Endothelial cell of umbilical vein (primary cell): Measurements from ENCODE around the gene ATP10A. TPM values are rescaled to one million over a fixed set of nuclear protein-coding genes. Genes with fewer than 3 reads are reported as not detected.

Experiments
- BruUV-seq: library from RNA; stranded (reverse); fragments of 400-500 nt; replicated peaks from 2 replicates; lab custom pipeline; 2021; lab: Mats Ljungman, UMichigan
- CTCF ChIA-PET: fragments of 300-600, 350-600 bp; sonication (Branson Sonifier 250); formaldehyde crosslinking; loops from one replicate; lab custom pipeline; 2021; ENCODE audit warnings: antibody characterized with exemption, inconsistent platforms; lab: Charles Lee
- POLR2A ChIA-PET: fragments of 300-600, 350-600 bp; sonication (Branson Sonifier 250); formaldehyde crosslinking; loops from one replicate; lab custom pipeline; 2021; ENCODE audit warnings: antibody characterized with exemption, inconsistent platforms; lab: Charles Lee
- DNase-seq: peaks from one replicate; pipeline ENCODE4 v3.0.0-alpha.2; 2011; ENCODE audit warnings: low read depth, low spot score
- FAIRE-seq: peaks from 2 replicates; lab custom pipeline; 2011; peaks lifted over from hg19 to GRCh38; lab: Jason Lieb, UNC
- H2AFZ ChIP-seq: 2 replicates; pipeline ENCODE4 v1.6.0; 2012; ENCODE audit warnings: low read depth, low read length, control low read depth, inconsistent platforms
- H3K27ac ChIP-seq: 2 replicates; pipeline ENCODE4 v1.5.1; 2011; ENCODE audit warnings: low read depth, mild to moderate bottlenecking, control low read depth, low read length, moderate library complexity; ENCODE audit not compliant: insufficient read depth
- H3K27me3 ChIP-seq, 2 experiments: 2 replicates each; pipeline versions ENCODE4 v1.6.0 to v1.6.1; 2011; ENCODE audit warnings: low read length in 2 of 2, mixed read lengths in 1 of 2; ENCODE audit not compliant: control insufficient read depth in 2 of 2, insufficient read depth in 2 of 2
- H3K36me3 ChIP-seq, 2 experiments: 2 replicates in 1 of 2; 3 replicates in 1 of 2; pipeline ENCODE4 v1.5.1; 2011; ENCODE audit warnings: low read length in 2 of 2, mild to moderate bottlenecking in 1 of 2, moderate library complexity in 1 of 2; ENCODE audit not compliant: control insufficient read depth in 2 of 2, insufficient read depth in 2 of 2; ENCODE audit errors: extremely low read depth in 1 of 2
- H3K4me1 ChIP-seq: 3 replicates; pipeline ENCODE4 v1.5.1; 2011; ENCODE audit warnings: mild to moderate bottlenecking, low read length; ENCODE audit not compliant: control insufficient read depth, insufficient read depth; ENCODE audit errors: extremely low read depth
- H3K4me2 ChIP-seq: 2 replicates; pipeline ENCODE4 v1.6.1; 2011; ENCODE audit warnings: low read length, control low read depth, mixed read lengths; ENCODE audit not compliant: insufficient read depth
- H3K4me3 ChIP-seq, 3 experiments: fragments of 200-600 bp in 1 of 3; sonication (generic), shearing (Covaris generic) in 1 of 3; replicated peaks in 1 of 3; 2 replicates each; pipeline ENCODE4 v1.5.1; 2011 to 2016; ENCODE audit warnings: control low read depth in 3 of 3, low read length in 3 of 3, mild to moderate bottlenecking in 2 of 3, inconsistent platforms in 1 of 3, low read depth in 1 of 3, moderate library complexity in 1 of 3; ENCODE audit not compliant: insufficient read depth in 1 of 3
- H3K79me2 ChIP-seq: 2 replicates; pipeline ENCODE4 v1.6.0; 2012; ENCODE audit warnings: low read length, inconsistent platforms; ENCODE audit not compliant: control insufficient read depth, insufficient read depth
- H3K9ac ChIP-seq: replicated peaks from 2 replicates; pipeline ENCODE3; 2011; ENCODE audit warnings: low read length, control low read depth; ENCODE audit not compliant: insufficient read depth; ENCODE audit errors: extremely low read depth
- H3K9me1 ChIP-seq: replicated peaks from 3 replicates; pipeline ENCODE4 v1.6.0; 2011; ENCODE audit warnings: mild to moderate bottlenecking, low read length; ENCODE audit not compliant: control insufficient read depth, insufficient read depth; ENCODE audit errors: extremely low read depth
- H3K9me3 ChIP-seq: replicated peaks from 2 replicates; pipeline ENCODE4 v1.5.1; 2012; ENCODE audit warnings: low read length, inconsistent platforms; ENCODE audit not compliant: control insufficient read depth, insufficient read depth
- H4K20me1 ChIP-seq: replicated peaks from 2 replicates; pipeline ENCODE3; 2011; ENCODE audit warnings: mild to moderate bottlenecking, low read length; ENCODE audit not compliant: control insufficient read depth, insufficient read depth; ENCODE audit errors: extremely low read depth
- CTCF ChIP-seq, 2 donors: IDR thresholded peaks; 1 replicate in 1 of 2; 2 replicates in 1 of 2; pipeline ENCODE4 v1.5.1; 2011; ENCODE audit warnings: low read length in 2 of 2, mild to moderate bottlenecking in 2 of 2, moderate library complexity in 2 of 2, control low read depth in 1 of 2, inconsistent platforms in 1 of 2, low read depth in 1 of 2; ENCODE audit not compliant: insufficient read depth in 1 of 2; ENCODE audit errors: extremely low read depth in 1 of 2
- EZH2 ChIP-seq: IDR thresholded peaks from 2 replicates; pipeline ENCODE4 v1.6.1; 2012; ENCODE audit warnings: borderline replicate concordance, low read depth, mild to moderate bottlenecking, moderate library complexity, low read length, inconsistent platforms; ENCODE audit not compliant: severe bottlenecking
- FOS ChIP-seq: IDR thresholded peaks from 2 replicates; pipeline ENCODE4 v1.6.1; 2011; ENCODE audit warnings: mild to moderate bottlenecking, low read length, moderate library complexity, borderline replicate concordance; ENCODE audit not compliant: insufficient read depth
- GATA2 ChIP-seq: IDR thresholded peaks from 2 replicates; pipeline ENCODE4 v1.7.0; 2011; ENCODE audit warnings: low read depth, mild to moderate bottlenecking, moderate library complexity, mixed read lengths, low read length; ENCODE audit not compliant: insufficient read length, insufficient read depth
- JUN ChIP-seq: IDR thresholded peaks from 2 replicates; pipeline ENCODE4 v1.6.1; 2011; ENCODE audit warnings: borderline replicate concordance, low read depth; ENCODE audit not compliant: insufficient read length, insufficient read depth
- MYC ChIP-seq: IDR thresholded peaks from one replicate; pipeline ENCODE4 v1.6.1; 2011; ENCODE audit warnings: mild to moderate bottlenecking, low read depth, low read length
- POLR2A ChIP-seq: IDR thresholded peaks from 2 replicates; pipeline ENCODE4 v1.6.1; 2012; ENCODE audit warnings: low read depth, mild to moderate bottlenecking, control low read depth, low read length
- POLR2AphosphoS5 ChIP-seq: IDR thresholded peaks from 2 replicates; pipeline ENCODE4 v1.6.1; 2012; ENCODE audit warnings: low read depth, mild to moderate bottlenecking, control low read depth, low read length, moderate library complexity; ENCODE audit not compliant: insufficient read depth
- dilution Hi-C: fragments of 300-500 bp; cut with MboI; formaldehyde crosslinking; loops from one replicate; pipeline ENCODE4 v1.15.0; 2019; ENCODE audit warnings: low sequenced_read_pairs; ENCODE audit not compliant: extremely low pct_ligation_motif_present
- intact Hi-C: fragments of 100-400 bp; cut with micrococcal nuclease; formaldehyde crosslinking; loops from one replicate; pipeline ENCODE4 v1.10.0; 2022
- polyA plus RNA-seq, 4 experiments: library from polyadenylated mRNA; depleted of rRNA in 3 of 4; stranded (reverse) in 3 of 4; unstranded in 1 of 4; fragments of >200 nt; gene quantifications; 2 replicates each; pipeline versions ENCODE4 v1.2.1 to v1.2.3, GENCODE V29; 2011 to 2012; ENCODE audit warnings: missing spikeins in 1 of 4
- total RNA-seq: library from RNA; stranded (reverse); gene quantifications from 2 replicates; pipeline ENCODE4 v1.2.3, GENCODE V29; 2021
- TF ChIP-seq, protein P1 (sequence below): IDR thresholded peaks from 2 replicates; pipeline ENCODE4 v1.6.1; 2011; ENCODE audit not compliant: insufficient read depth, insufficient read length

Gene ATP10A
- total and polyA plus RNA-seq, 2 donors (not counting 3 experiments of a cell fraction or from before 2014, with no cell fraction given): not detected

GRCh38 chr15:25899870-25900269, 36.7 kb upstream of the ATP10A start:
- no peaks in the 10 kb centered on the region for H3K4me1 ChIP-seq
- no peaks in the 10 kb centered on the region for H3K27me3 ChIP-seq
- CTCF ChIA-PET: no interaction called here
- TF ChIP-seq, protein P1, sequence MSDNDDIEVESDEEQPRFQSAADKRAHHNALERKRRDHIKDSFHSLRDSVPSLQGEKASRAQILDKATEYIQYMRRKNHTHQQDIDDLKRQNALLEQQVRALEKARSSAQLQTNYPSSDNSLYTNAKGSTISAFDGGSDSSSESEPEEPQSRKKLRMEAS: no peak
- no peak for TF ChIP-seq MYC
- TF ChIP-seq EZH2: no peak
- TF ChIP-seq POLR2A: no peak
- no peak for TF ChIP-seq POLR2AphosphoS5
- TF ChIP-seq CTCF (IDR thresholded peaks at IDR 0.05; ENCODE audit: extremely low read depth in 1 of 2, insufficient read depth in 1 of 2, low read depth in 1 of 2, low read length in 2 of 2): no peak
- no peak for TF ChIP-seq JUN
- TF ChIP-seq FOS: no peak
- no peak for TF ChIP-seq GATA2
- no peak overlapping the region for H3K4me2 ChIP-seq
- intact Hi-C loops (no loop called here), dilution Hi-C loops (no loop called here)
- no TSS peak for BruUV-seq
- H3K27ac ChIP-seq: no peak overlapping the region
- DNase-seq: no peak
- no peaks in the 10 kb centered on the region for H3K79me2 ChIP-seq
- no peaks in the 10 kb centered on the region for H3K36me3 ChIP-seq
- no peak overlapping the region for H2AFZ ChIP-seq
- no peaks in the 10 kb centered on the region for H4K20me1 ChIP-seq
- H3K9me1 ChIP-seq: no peaks in the 10 kb centered on the region
- H3K9ac ChIP-seq: no peak overlapping the region
- POLR2A ChIA-PET: no interaction called here
- FAIRE-seq: no peak
- H3K4me3 ChIP-seq: no peak overlapping the region
- peaks cover 17% of the 10 kb centered on the region for H3K9me3 ChIP-seq
